ENCODE data around the gene GP5.

- TF ChIP-seq CTCF (IDR thresholded peaks at IDR 0.05) = no peak
- no peak for TF ChIP-seq POLR2A (IDR thresholded peaks at IDR 0.05)
- TF ChIP-seq EP300 (IDR thresholded peaks at IDR 0.05) = no peak
Measured at GRCh38 chr3:194397757-194398312, 1.2 kb downstream of the GP5 start.
